ENCODE data around the gene SDS.
A peak's percentile ranks its signal among the peaks of the same experiment; 100 is the strongest.

The SDS gene

DNA sequence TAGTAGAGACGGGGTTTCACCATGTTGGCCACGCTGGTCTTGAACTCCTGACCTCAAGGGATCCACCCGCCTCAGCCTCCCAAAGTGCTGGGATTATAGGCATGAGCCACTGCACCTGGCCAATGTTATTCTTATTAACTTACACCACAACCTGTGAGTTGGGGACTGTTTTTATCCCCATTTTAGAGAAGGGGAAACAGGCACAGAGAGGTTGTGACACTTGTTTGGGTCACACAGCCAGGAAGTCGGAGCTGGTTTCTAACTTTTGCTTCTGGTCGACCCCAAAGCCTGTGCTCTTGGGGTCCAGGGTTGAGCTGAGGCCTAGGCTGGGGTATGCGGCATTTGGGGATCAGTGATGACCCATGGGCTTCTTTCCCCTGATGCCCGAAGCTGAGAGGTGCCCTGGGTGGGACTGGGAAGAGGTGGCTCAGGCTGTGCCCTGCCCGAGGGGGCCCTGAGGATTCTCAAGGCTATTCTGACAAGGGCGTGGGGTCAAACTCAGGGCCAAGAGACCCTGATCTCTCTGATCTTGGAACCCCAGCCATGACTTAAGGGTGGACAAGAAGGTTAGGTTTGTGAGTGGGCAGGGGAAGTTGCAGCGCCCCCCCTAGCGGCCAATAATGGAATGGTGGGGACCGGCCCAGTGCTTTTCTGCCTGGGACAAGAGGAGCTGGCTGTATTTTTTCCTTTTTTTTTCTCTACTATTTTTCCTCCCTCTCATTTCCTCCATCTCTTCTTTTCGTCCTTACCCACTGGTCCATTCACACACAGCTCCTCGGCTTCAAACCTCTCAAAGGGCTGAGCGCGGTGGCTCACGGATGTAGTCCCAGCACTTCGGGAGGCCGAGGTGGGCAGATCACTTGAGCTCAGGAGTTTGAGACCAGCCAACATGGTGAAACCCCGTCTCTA lies 21.5 kb upstream of the SDS start:
- DNase-seq (ENCODE audit: low read depth) = no peak

DNA sequence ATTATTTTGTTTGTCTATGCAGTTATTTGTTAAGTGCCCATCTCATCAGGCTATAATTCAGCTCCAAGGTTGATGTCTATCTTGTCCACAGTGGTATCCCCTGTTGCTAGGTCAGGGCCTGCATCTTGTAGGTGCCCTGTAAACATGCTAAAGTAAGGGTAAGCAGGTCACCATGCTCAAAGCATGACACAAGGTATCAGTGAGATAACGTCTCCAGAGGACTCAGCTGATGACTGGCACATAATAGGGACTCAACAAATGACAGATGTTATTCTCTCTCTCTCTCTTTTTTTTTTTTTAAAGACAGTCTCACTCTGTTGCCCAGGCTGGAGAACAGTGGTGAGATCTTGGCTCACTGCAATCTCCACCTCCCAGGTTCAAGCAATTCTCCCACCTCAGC lies 20.8 kb upstream of the SDS start:
- no peak for DNase-seq (ENCODE audit: low read depth)

DNA sequence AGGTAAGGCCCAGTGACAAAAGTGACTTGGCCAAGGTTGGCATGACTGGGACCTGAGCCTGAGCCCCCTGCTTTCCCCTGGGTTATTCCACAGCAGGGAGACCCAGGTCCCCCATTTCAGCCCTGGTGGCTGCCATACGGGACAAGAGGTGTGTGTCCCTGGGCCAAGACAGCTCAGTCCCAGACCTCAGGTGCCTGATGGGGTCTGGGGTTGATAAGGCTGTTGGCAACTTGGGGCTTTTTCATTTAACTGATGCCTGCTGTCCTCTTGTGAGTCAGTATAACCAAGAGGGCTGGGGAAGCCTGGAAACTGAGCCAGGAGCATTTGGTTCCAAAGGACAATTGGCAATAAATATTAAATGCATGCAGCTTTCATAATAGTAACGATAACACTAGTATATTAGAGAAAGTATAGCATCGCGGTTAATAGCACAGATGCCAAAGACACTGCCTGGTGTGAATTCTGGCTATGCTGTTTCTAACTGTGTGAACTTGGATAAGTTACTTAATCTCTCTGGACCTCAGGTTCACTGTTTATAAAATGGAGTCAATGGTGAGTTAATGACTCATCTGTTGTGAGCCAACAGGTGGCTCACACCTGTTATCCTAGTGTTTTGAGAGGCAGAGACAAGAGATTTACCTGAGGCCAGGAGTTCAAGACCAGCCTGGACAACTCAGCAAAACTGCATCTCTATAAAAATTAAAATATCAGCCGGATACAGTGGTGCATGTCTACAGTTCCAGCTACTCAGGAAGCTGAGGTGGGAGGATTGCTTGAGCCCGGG lies 19.4 kb upstream of the SDS start:
- DNase-seq (ENCODE audit: low read depth) = no peak

DNA sequence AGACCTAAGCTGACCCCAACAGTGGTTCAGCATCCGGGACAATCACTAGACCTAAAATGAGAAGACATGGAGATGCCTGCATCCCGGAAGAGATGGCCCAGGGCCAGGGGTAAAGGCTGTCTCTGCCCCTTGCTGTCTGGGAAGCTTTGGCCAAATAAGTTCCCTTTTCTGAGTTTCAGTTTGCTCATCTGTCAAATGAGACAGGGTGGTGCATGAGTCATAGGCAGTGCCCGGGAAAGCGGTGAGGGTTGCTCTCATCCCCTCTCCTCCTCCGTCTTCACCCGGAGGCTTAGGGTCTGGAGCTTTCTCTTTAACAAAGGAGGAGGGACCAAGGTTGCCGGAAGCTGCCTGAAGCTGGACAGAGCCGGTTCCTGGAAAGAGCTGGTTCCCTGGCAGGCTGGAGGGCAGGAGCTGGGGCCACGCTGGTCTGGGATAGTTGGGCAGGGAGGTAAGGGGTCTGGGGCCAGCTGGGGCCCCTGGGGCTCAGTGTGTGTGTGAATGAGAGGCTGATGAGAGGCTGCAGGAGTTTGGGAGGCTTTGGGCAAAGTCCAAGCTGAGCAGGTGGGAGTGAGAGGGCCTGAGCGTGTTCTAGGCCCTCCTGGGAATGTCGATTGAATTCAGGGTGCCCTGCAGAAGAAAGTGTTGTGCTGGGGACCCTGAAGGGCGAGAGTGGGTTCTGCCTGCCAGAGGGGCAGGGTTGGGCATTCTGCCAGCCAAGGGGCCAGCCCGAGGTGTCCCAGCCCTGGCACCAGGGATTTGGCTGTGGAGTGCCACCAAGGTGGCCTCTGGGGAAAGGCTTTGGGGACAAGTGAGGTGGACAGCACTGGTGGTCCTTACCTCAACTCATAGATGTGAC lies 18.6 kb upstream of the SDS start, which contains the start of gene SDSL:
Gene SDSL (plus strand): TSS at position 351 of the 856 bp plus-strand sequence. CDS start 5,603 bp downstream, outside the sequence.
- DNase-seq (ENCODE audit: low read depth) = peak; percentile 79

DNA sequence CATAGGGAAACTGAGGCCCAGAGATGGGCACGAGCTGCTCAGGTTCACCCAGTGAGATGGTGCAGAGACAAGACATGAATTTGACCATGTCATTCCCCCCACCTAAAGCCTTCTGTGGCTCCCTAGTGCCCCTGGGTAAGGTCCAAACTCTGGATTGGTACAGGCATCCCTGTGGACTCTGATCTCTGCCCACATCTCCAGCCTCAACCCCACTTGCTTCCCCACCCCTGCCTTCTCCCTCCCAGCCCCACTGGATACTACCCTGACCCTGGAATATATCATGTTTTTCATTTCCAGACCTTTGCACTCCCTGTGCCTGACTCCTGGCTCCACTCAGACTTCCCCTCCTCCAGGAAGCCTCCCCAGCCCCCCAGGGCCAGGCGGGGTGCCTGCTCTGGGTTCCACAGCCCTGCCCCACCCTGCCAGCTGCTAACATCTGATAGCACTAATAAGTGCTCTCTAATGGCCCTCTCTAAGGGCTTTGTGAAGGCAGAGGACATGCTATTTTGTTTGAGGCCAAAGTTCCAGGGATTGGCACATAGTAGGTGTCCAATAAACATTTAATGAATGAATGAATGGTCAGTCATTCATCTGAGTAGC lies 17.4 kb upstream of the SDS start:
- DNase-seq (ENCODE audit: low read depth) = no peak

DNA sequence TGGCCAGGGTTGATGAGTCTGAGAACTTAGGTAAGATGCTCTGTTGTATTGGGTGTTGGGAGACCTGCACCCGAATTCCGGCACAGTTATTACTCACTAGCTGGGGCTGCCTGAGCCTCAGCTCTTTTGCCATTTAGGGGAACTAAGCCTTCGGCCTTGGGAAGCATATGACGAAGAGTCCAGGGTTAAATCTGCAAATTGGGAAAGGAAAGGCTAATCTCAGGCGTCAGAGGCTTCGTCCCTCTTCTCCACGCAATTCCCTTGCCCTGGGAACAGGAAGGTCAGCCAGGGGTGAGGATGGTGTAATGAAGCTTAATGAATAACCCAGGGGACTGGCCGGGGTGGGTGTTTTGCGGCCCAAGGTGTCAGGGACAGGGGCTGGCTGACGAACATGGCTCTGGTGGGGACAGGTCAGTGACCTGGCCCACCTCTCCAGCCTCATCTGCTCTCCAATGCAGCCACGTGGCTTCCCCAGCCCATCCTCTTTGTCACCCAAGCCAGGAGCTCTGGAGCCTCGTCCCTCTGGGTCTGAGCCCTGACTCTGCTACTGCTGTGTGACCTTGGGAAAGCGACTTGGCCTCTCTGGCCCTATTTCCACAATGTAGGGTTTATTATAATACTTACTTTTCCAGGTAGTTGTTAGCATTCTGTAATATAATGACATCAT lies 14.7 kb upstream of the SDS start:
- DNase-seq (ENCODE audit: low read depth) = no peak

DNA sequence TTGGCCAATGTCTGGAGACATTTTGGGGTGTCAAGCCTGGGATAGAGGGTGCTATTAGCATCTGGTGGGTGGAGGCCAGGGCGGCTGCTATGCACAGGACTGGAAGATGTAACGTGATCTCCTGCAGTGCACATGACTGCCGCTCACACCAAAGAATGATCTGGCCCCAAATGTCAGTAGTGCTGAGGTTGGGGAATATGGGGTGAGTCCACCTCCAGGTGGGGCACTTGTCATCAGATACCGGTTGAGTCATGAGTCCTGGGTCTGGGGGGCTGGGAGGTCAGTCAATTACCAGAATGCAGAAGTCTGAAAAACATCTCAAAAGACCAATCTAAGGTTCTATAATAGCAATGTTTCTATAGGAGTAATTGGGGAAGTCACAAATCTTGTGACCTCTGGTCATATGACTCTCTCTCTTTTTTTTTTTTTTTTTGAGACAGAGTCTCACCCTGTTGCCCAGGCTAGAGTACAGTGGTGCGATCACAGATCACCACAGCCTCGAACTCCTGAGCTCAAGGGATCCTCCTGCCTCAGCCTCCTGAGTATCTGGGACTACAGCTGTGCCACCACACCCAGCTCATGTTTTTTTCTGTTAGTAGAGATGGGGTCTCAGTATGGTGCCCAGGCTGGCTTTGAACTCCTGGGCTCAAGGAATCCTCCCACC lies 12.5 kb upstream of the SDS start:
- DNase-seq (ENCODE audit: low read depth) = no peak

DNA sequence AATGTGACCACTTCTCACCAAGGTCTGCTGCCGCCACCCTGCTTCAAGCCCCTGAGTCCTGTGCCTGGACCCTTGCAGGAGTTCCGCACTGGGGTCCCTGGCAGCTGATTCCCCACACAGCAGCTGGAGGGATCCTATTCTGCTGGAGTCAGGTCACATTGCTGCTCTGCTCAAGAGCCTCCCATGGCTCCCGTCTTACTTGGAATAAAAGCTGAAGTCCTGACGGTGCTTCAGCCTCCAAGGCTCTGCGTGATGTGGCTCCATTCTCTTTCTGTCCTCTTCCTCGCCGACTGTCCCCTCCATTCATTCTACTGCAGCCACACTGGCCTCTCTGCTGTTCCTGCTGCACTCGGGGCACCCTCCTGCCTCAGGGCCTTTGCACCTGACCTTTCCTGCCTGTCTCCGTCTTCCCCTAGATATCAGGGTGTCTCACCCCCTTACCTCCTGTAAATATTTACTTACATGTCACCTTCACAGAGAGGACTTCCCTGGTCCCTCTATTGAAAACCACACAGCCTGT lies 10.9 kb upstream of the SDS start:
- no peak for DNase-seq (ENCODE audit: low read depth)

DNA sequence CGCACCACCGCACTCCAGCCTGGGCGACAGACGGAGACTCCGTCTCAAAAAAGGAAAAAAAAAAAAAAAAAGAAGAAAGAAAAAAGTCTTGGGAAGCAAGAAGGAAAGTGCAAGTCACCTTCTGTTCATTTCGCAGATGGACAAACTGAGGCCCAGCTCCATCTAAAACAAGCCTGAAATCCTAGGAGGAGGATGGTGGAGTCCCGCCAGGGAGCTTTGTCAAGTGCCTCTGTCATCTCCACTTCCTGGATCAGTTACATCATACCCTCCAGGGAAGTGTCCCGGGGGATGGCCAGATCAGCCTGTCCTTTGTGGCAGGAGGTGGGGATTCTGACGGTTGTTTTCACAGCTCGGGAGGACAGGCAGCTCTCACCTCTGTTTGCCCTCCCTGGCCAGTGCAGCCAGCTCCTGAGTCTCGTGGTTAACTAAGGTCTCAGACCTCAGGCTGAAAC lies 9.8 kb upstream of the SDS start:
- DNase-seq (ENCODE audit: low read depth) = no peak

DNA sequence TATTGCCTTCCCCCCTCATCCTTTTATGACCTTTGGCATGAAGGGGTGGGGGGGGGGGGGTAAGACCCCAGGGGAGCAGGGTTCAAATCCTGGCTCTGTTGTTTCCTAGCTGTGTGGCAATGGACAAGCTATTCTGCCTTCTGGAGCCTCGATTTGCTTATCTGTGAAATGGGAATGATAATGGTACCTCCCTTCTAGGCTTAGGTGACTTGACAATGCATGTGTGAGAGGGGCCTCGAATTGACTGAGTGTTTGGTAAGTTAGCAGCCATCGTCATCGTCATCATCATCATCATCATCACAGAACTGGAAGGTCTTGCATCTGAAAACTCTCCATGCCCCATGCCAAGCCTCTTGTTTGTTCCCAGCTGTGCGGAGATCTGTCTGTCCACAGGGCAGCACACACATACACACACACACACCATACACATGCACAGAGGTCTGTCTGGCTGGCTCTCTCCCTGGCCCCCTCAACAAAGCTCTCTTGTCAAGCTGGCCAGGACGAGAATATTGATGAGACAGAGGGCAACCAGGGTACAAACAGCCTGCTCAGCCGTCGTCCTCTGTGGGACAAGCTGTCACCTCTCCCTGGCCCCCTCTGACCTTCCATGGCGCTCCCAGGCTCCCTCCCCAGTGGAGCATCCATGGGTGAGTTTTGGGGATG lies 5.9 kb upstream of the SDS start:
- DNase-seq (ENCODE audit: low read depth) = no peak

DNA sequence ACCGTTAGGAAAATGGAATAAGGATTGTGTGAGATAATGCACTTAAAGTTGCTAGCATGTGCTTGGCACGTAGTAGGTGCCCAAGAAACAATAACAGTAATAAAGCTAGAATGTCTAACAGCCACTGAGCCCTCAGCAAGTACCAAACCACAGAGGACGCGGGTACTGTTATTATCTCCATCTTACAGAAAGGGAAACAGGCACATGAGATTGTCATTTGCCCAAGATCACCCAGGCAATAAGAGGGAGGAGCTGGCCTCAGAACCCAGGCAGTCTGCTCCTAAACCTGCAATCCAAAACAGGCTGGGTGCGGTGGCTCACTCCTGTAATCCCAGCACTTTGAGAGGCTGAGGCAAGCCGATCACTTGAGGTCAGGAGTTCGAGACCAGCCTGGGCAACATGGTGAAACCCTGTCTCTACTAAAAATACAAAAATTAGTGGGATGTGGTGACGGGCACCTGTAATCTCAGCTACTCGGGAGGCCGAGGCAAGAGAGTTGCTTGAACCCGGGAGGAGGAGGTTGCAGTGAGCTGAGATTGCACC lies 5.1 kb upstream of the SDS start:
- no peak for DNase-seq (ENCODE audit: low read depth)

DNA sequence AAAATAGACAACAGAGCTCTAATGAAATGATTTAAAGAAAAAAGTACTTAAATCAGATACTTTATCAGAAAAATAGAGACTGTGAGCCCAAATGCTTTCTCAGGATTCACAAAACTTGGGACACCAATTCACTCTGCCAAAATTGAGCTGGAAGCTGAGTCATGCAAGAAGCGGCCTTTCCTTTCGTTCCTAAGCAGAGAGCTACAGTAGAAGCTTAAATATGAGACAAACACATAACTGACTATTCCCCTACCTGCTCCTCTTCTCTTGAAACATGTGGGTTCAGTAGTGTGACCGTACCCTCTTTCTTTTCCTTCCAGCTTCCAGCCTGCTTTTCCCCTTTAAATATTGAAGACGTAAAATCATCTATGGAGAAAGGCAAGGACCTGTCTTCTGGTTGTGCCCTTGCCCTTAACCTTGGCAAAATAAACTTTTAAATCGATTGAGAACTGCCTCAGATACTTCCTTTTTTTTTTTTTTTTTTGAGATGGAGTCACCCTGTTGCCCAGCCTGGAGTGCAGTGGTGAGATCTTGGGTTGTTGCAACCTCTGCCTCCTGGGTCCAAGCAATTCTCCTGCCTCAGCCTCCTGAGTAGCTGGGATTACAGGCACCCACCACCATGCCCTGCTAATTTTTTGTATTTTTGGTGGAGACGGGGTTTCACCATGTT lies 4.4 kb upstream of the SDS start:
- DNase-seq (ENCODE audit: low read depth) = no peak

DNA sequence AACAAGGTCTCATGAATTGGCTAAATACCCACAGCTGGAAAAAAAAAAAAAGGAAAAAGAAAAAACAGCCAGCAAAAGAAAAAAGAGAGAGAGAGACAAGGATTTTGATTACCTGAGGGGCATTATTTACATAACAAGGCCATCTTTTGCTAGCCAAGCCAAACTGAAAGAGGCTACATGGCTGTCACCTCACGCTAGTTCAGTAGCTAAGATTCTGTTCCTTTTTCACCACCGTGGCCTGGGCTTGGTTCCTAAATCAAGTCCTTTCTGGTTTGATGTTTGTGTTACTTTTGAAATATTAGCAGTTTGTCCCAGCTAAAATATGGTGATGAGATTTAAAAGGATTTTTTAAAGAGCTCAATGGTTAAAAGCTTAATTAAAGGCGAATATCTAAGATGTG lies 2.0 kb upstream of the SDS start:
- DNase-seq (ENCODE audit: low read depth) = no peak

DNA sequence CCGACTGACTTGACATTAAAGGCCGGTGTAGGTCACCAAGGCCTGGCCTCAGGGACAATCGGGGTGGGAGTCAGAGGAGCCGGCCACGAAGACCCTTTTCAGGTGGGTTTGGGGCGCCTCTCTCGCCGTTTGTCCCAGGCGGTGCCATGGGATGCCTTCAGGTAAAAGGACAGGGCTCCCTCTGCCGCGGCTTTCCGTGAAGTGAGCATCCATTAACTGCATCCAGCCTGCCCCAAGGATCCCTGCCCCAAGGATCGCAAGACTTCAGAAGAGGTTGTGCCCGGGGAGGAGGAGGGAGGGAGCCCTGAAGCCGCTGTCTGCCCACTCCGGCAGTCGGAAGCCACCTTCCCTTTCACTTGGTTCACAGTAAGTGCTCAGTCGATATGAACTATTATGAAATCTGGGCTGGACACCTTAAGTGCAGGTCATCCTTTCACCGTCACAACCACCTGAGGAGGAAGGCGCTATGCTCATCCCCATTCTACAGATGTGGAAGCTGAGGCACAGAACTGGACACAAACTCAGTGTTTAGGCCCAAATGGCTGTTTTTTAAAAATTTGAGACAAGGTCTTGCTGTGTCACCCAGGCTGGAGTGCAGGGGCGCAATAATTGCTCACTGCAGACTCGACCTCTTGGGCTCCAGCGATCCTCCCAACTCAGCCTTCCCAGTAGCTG lies 964 bp downstream of the SDS start:
- DNase-seq (ENCODE audit: low read depth) = no peak

DNA sequence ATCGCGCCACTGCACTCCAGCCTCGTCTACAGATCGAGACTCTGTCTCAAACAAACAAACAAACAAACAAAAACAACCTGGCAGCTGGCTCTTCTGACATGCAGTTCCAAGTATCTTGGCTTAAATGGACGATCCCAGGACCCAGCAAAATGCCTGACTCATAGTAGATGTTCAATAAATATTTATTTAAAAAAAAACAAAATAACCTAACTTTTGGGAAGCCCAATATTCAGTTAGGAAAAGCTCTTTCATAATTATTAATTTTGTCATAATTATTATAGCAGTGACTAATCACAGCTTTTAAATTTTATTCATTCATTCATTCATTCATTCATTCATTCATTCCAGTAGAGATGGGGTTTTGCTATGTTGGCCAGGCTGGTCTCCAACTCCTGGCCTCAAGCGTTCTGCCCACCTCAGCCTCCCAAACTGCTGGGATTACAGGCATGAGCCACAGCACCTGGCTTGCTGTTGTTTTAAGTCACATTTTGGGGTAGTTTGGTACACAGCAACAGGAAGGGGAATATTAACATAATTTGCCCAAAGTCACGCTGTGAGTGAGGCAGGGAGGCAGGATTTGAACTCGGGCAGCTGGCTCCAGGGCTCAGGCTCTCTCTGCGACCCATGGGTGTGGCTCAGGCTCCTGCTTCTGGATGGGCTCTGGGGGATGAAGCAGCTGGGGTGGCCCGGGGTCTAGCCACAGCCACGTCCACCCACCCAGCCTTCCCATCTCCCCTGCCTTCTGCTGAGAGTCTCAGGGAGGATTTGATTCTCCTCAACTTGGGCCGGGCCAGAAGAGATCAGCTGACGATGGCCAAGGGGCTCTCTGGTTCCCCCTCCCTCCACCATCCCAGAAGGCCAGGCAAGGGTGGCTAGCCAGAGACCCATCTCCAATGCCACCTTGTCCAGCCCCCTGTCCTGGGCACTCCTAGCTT lies 2.4 kb downstream of the SDS start:
- DNase-seq (ENCODE audit: low read depth) = no peak

DNA sequence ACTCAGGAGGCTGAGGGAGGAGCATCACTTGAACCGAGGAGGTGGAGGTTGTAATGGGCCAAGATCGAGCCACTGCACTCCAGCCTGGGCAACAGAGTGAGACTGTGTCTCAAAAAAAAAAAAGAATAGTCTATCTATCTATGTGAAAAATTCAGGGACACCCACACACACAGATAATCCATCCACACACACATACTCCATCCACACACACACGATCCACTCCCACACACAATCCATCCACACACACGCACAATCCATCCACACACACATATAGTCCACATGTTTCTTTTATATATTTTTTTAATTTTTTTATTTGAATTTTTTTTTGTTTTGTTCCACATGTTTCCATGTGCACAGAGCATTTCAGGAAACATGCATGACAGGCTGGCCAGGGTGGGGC lies 3.3 kb downstream of the SDS start:
- no peak for DNase-seq (ENCODE audit: low read depth)

DNA sequence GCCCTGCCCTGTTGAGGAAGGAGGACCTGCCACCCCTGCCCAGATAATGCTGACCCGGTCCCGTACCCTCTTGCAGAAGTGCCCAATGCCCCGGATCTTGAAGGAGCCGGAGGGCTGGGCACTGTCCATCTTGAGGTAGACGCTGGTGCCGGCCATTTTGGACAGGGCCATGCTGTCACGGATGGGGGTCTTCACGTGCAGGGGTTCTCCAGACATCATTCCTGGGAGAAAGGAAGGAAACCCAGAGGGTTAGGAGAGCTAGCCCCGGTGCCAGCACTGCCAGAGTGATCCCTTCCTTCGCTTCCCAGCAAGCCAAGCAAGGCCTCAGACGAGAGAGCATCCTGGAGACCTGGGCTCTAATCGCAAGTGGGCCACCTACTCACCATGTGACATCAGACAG lies 4.2 kb downstream of the SDS start:
- DNase-seq (ENCODE audit: low read depth) = no peak

Data from CMK (cell line).